Natural killer cell (primary cell): ENCODE data around the gene LCE2A. TPM values are rescaled to one million over a fixed set of nuclear protein-coding genes. Genes with fewer than 3 reads are reported as not detected.

Source experiments
- ATAC-seq, 3 donors: fragments of 150-1000 bp in 2 of 3; fragments of 200-7000 bp in 1 of 3; cut with Tn5 transposase; 1 replicate in 1 of 3; 2 replicates in 2 of 3; pipeline ENCODE4 v1.10.0; 2021; ENCODE audit warnings: mild to moderate bottlenecking in 2 of 3, moderate library complexity in 2 of 3
- DNase-seq, 2 donors: peaks; one replicate each; pipeline versions ENCODE4 v3.0.0 to v3.0.0-alpha.2; 2013 to 2021; ENCODE audit warnings: mixed read lengths in 1 of 2
- H3K27ac ChIP-seq: one replicate; pipeline ENCODE4 v1.5.1; 2013; ENCODE audit warnings: mild to moderate bottlenecking, low read length
- H3K27me3 ChIP-seq: one replicate; pipeline ENCODE4 v1.6.1; 2013; ENCODE audit warnings: low read length; ENCODE audit not compliant: control insufficient read depth, insufficient read depth
- H3K36me3 ChIP-seq: one replicate; pipeline ENCODE4 v1.6.1; 2013; ENCODE audit warnings: low read length; ENCODE audit not compliant: control insufficient read depth, insufficient read depth
- H3K4me1 ChIP-seq: one replicate; pipeline ENCODE4 v1.6.1; 2013; ENCODE audit warnings: low read length; ENCODE audit not compliant: control insufficient read depth, insufficient read depth
- H3K4me3 ChIP-seq: one replicate; pipeline ENCODE4 v1.5.1; 2013; ENCODE audit warnings: low read length
- H3K9me3 ChIP-seq: one replicate; pipeline ENCODE4 v1.6.1; 2013; ENCODE audit warnings: low read length; ENCODE audit not compliant: control insufficient read depth, insufficient read depth
- H3K27ac Mint-ChIP-seq, 2 donors: one replicate each; pipeline ENCODE4 v1.8.0; 2022; ENCODE audit warnings: mild to moderate bottlenecking in 2 of 2, mixed read lengths in 2 of 2, moderate library complexity in 1 of 2
- H3K27me3 Mint-ChIP-seq, 2 donors: one replicate each; pipeline ENCODE4 v1.8.0; 2022; ENCODE audit warnings: low read depth in 2 of 2, mixed read lengths in 2 of 2
- H3K36me3 Mint-ChIP-seq: one replicate; pipeline ENCODE4 v1.8.0; 2022; ENCODE audit warnings: mixed read lengths
- H3K4me1 Mint-ChIP-seq, 2 donors: one replicate each; pipeline ENCODE4 v1.8.0; 2022; ENCODE audit warnings: mixed read lengths in 2 of 2
- H3K4me3 Mint-ChIP-seq: one replicate; pipeline ENCODE4 v1.8.0; 2022; ENCODE audit warnings: mild to moderate bottlenecking, moderate library complexity, mixed read lengths
- H3K9me3 Mint-ChIP-seq, 2 donors: one replicate each; pipeline ENCODE4 v1.8.0; 2022; ENCODE audit warnings: mixed read lengths in 2 of 2
- WGBS: methylation state at CpG from one replicate; pipeline ENCODE4 v1.1.7; 2013; ENCODE audit warnings: missing lambda C conversion rate; ENCODE audit not compliant: insufficient coverage; 5-methylcytosine and 5-hydroxymethylcytosine counted together
- intact Hi-C: fragments of 100-400 bp; cut with micrococcal nuclease; formaldehyde crosslinking; loops from one replicate; pipeline ENCODE4 v1.14.2; 2022
- total RNA-seq, 4 donors: library from RNA; stranded (reverse); fragments of 120-200 nt in 1 of 4; gene quantifications; one replicate each; pipeline versions ENCODE4 v1.2.3 to v1.2.4, GENCODE V29; 2013 to 2022
- TF ChIP-seq, protein P1 (sequence below): fragments of 200-600 bp; IDR thresholded peaks from one replicate; pipeline ENCODE4 v1.8.0; 2022; ENCODE audit warnings: antibody characterized with exemption

LCE2A gene
- total RNA-seq, 3 donors from 2014 or later (not counting 1 experiment from before 2014, with no cell fraction given), result not detected

GRCh38 chr1:152743371-152744145 lies 45.4 kb downstream of the LCE2A start:
- Histone ChIP-seq H3K27me3 (no peaks in the 10 kb centered on the region), H3K4me1 (no peaks in the 10 kb centered on the region), H3K27ac (no peak overlapping the region), H3K36me3 (no peaks in the 10 kb centered on the region), H3K4me3 (no peak overlapping the region), H3K9me3 (no peaks in the 10 kb centered on the region)
- H3K4me1 Mint-ChIP-seq, result no peaks in the 10 kb centered on the region
- TF ChIP-seq, protein P1, sequence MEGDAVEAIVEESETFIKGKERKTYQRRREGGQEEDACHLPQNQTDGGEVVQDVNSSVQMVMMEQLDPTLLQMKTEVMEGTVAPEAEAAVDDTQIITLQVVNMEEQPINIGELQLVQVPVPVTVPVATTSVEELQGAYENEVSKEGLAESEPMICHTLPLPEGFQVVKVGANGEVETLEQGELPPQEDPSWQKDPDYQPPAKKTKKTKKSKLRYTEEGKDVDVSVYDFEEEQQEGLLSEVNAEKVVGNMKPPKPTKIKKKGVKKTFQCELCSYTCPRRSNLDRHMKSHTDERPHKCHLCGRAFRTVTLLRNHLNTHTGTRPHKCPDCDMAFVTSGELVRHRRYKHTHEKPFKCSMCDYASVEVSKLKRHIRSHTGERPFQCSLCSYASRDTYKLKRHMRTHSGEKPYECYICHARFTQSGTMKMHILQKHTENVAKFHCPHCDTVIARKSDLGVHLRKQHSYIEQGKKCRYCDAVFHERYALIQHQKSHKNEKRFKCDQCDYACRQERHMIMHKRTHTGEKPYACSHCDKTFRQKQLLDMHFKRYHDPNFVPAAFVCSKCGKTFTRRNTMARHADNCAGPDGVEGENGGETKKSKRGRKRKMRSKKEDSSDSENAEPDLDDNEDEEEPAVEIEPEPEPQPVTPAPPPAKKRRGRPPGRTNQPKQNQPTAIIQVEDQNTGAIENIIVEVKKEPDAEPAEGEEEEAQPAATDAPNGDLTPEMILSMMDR, result no peak
- WGBS, result 53% methylated on average over 2 of the region's 2 CpGs
- intact Hi-C loops, result no loop called here
- no peak for DNase-seq
- H3K9me3 Mint-ChIP-seq, result peaks cover 0 to 5% of the 10 kb centered on the region in 2 donors
- H3K36me3 Mint-ChIP-seq, result no peaks in the 10 kb centered on the region
- no peak overlapping the region for H3K27ac Mint-ChIP-seq
- no peak overlapping the region for H3K4me3 Mint-ChIP-seq
- peaks cover 30 to 73% of the 10 kb centered on the region in 2 donors for H3K27me3 Mint-ChIP-seq
- no peak for ATAC-seq

GRCh38 chr1:152745289-152745704 lies 47.2 kb downstream of the LCE2A start:
- DNase-seq (no peak), ATAC-seq (no peak)
- Mint-ChIP-seq H3K27me3 (peaks cover 30 to 70% of the 10 kb centered on the region in 2 donors), H3K4me3 (no peak overlapping the region), H3K27ac (no peak overlapping the region), H3K36me3 (no peaks in the 10 kb centered on the region), H3K9me3 (peaks cover 0 to 5% of the 10 kb centered on the region in 2 donors), H3K4me1 (no peaks in the 10 kb centered on the region)
- TF ChIP-seq, protein P1, result no peak
- 90% methylated on average over 3 of the region's 4 CpGs for WGBS
- Histone ChIP-seq H3K9me3 (no peaks in the 10 kb centered on the region), H3K27ac (no peak overlapping the region), H3K4me1 (no peaks in the 10 kb centered on the region), H3K27me3 (no peaks in the 10 kb centered on the region), H3K4me3 (no peak overlapping the region), H3K36me3 (no peaks in the 10 kb centered on the region)
- intact Hi-C loops, result no loop called here

- 85% methylated on average over 6 of the region's 6 CpGs for WGBS
- H3K4me3 Mint-ChIP-seq, result no peak overlapping the region
Measured at GRCh38 chr1:152745765-152746444, 47.8 kb downstream of the LCE2A start.

More at GRCh38 chr1:152745765-152746444, 47.8 kb downstream of the LCE2A start:
- Histone ChIP-seq H3K4me3 (no peak overlapping the region), H3K36me3 (no peaks in the 10 kb centered on the region), H3K27ac (no peak overlapping the region), H3K27me3 (no peaks in the 10 kb centered on the region), H3K9me3 (no peaks in the 10 kb centered on the region), H3K4me1 (no peaks in the 10 kb centered on the region)
- Mint-ChIP-seq H3K27ac (no peak overlapping the region), H3K36me3 (no peaks in the 10 kb centered on the region), H3K9me3 (peaks cover 0 to 5% of the 10 kb centered on the region in 2 donors), H3K4me1 (no peaks in the 10 kb centered on the region), H3K27me3 (peaks cover 36 to 76% of the 10 kb centered on the region in 2 donors)
- no peak for ATAC-seq
- DNase-seq, result no peak
- intact Hi-C loops, result no loop called here
- TF ChIP-seq, protein P1, result no peak
